Measurements from ENCODE around the gene PLLP. TPM values are rescaled to one million over a fixed set of nuclear protein-coding genes. Genes with fewer than 3 reads are reported as not detected.

Gene PLLP
- total and polyA plus RNA-seq, 11 donors, result 2.0 to 14.8 (median 2.8) TPM

- peaks cover 4 to 87% (median 81%) of the 10 kb centered on the region in 9 donors for H3K36me3 ChIP-seq
- no peaks in the 10 kb centered on the region for H3K27me3 ChIP-seq
- ATAC-seq (no peak), DNase-seq (no peak)
- intact Hi-C loops (cut with DNase I), result no loop called here
- H3K27ac ChIP-seq, result no peak overlapping the region
- no peak overlapping the region for H3K4me3 ChIP-seq
- WGBS, 4 donors, result 90 to 100% (median 99%) methylated on average over 1 of the region's 1 CpG
- no peaks in the 10 kb centered on the region for H3K4me1 ChIP-seq
- TF ChIP-seq POLR2A (IDR thresholded peaks at IDR 0.05) (no peak), CTCF (IDR thresholded peaks at IDR 0.05) (no peak)
- no peaks in the 10 kb centered on the region for H3K9me3 ChIP-seq
These were observed 31.0 kb downstream of the PLLP start for GRCh38 chr16:57253466-57253865.

GRCh38 chr16:57252148-57252721, 32.2 kb downstream of the PLLP start:
- H3K4me3 ChIP-seq, result no peak overlapping the region
- 89 to 95% (median 92%) methylated on average over 6 of the region's 6 CpGs for WGBS, 4 donors
- H3K4me1 ChIP-seq, result no peaks in the 10 kb centered on the region
- ATAC-seq, result no peak
- H3K36me3 ChIP-seq, result peaks cover 4 to 98% (median 93%) of the 10 kb centered on the region in 9 donors
- H3K27ac ChIP-seq, result no peak overlapping the region
- H3K27me3 ChIP-seq, result no peaks in the 10 kb centered on the region
- H3K9me3 ChIP-seq, result no peaks in the 10 kb centered on the region
- peak in 1 of 5 donors; percentile 40 for DNase-seq
- intact Hi-C loops (cut with DNase I), result no loop called here
- TF ChIP-seq POLR2A (IDR thresholded peaks at IDR 0.05), result no peak
- TF ChIP-seq CTCF (IDR thresholded peaks at IDR 0.05), result no peak

- whole genome bisulfite sequencing, 4 donors, result 87 to 95% (median 94%) methylated on average over 2 of the region's 2 CpGs
- Histone ChIP-seq H3K4me1 (peaks cover 0 to 7% (median under 1%) of the 10 kb centered on the region in 12 donors), H3K36me3 (peaks cover 4 to 100% (median 94%) of the 10 kb centered on the region in 9 donors), H3K27me3 (no peaks in the 10 kb centered on the region), H3K27ac (no peak overlapping the region), H3K4me3 (no peak overlapping the region), H3K9me3 (no peaks in the 10 kb centered on the region)
- TF ChIP-seq POLR2A (IDR thresholded peaks at IDR 0.05), result no peak
- no peak for TF ChIP-seq CTCF (IDR thresholded peaks at IDR 0.05)
- ATAC-seq, result no peak
- intact Hi-C loops (cut with DNase I), result no loop called here
- no peak for DNase-seq
These were observed 33.1 kb downstream of the PLLP start for GRCh38 chr16:57251352-57251751.

GRCh38 chr16:57245472-57246113, 38.9 kb downstream of the PLLP start:
- 4 to 6% (median 4%) methylated on average over 20 to 28 of the region's 28 CpGs for WGBS, 4 donors
- H3K4me1 ChIP-seq, result peaks cover 0 to 21% (median 14%) of the 10 kb centered on the region in 12 donors
- no peak for TF ChIP-seq POLR2A (IDR thresholded peaks at IDR 0.05)
- no peak for TF ChIP-seq CTCF (IDR thresholded peaks at IDR 0.05)
- peaks cover 2 to 45% (median 40%) of the 10 kb centered on the region in 9 donors for H3K36me3 ChIP-seq
- H3K27ac ChIP-seq, result peak overlapping the region; percentile 81 to 97 (median 94)
- ATAC-seq, result peak in 3 of 4 donors; percentile 6 to 41 (median 14)
- intact Hi-C loops (cut with DNase I), result loop anchor here in 5 of 10 donors (1.0 to 10.0 kb wide), 6 partner anchors 52 to 172 kb away; partner anchors contain the start of genes CPNE2 (in 1 of the 5), PSME3IP1 (in 1 of the 5) and RSPRY1 (in 1 of the 5)
- H3K4me3 ChIP-seq, result peak overlapping the region; percentile 36 to 94 (median 82)
- H3K9me3 ChIP-seq, result no peaks in the 10 kb centered on the region
- H3K27me3 ChIP-seq, result no peaks in the 10 kb centered on the region
- peak; percentile 44 to 67 (median 49) for DNase-seq
